HG03108 (cell line): ENCODE measurements around the gene SUN1.
"Not testable (repeated sequence)": the region's sequence is repeated elsewhere in the genome, so short reads cannot be mapped to it uniquely, and the experiment has no call there.

Source experiments
- ATAC-seq: cut with Tn5 transposase; IDR thresholded peaks from one replicate; pipeline ENCODE4 v1.9.1; 2021; ENCODE audit warnings: moderate library complexity; ENCODE audit not compliant: unreplicated experiment

The SUN1 gene

GRCh38 chr7:803243-803635 is 29.0 kb upstream of the SUN1 start:
- ATAC-seq, result no peak

GRCh38 chr7:803796-804195 is 28.5 kb upstream of the SUN1 start:
- not testable (repeated sequence) for ATAC-seq

GRCh38 chr7:805261-805660 is 27.0 kb upstream of the SUN1 start:
- ATAC-seq, result no peak

GRCh38 chr7:815284-816216 is 16.7 kb upstream of the SUN1 start:
- no peak for ATAC-seq

- ATAC-seq, result peak; percentile 81
These were observed 16.0 kb upstream of the SUN1 start for GRCh38 chr7:816300-816750.

- ATAC-seq, result peak; percentile 3
These were observed 15.3 kb upstream of the SUN1 start for GRCh38 chr7:816751-817671.

- no peak for ATAC-seq
These were observed 14.1 kb upstream of the SUN1 start for GRCh38 chr7:818031-818699.

GRCh38 chr7:820341-820740 is 11.9 kb upstream of the SUN1 start:
- ATAC-seq, result no peak

GRCh38 chr7:821688-822087 is 10.6 kb upstream of the SUN1 start:
- no peak for ATAC-seq

GRCh38 chr7:822692-823276 is 9.5 kb upstream of the SUN1 start:
- no peak for ATAC-seq

- ATAC-seq, result no peak
These were observed 8.6 kb upstream of the SUN1 start for GRCh38 chr7:823649-824048.

- no peak for ATAC-seq
These were observed 8.2 kb upstream of the SUN1 start for GRCh38 chr7:824081-824480.

- no peak for ATAC-seq
These were observed 7.6 kb upstream of the SUN1 start for GRCh38 chr7:824664-825063.

GRCh38 chr7:825386-825785 is 6.9 kb upstream of the SUN1 start:
- no peak for ATAC-seq

GRCh38 chr7:826230-826917 is 5.9 kb upstream of the SUN1 start:
- no peak for ATAC-seq

GRCh38 chr7:828793-829561 is 3.3 kb upstream of the SUN1 start:
- no peak for ATAC-seq

- ATAC-seq, result no peak
These were observed 2.2 kb upstream of the SUN1 start for GRCh38 chr7:830069-830468.

GRCh38 chr7:831596-832166 is 595 bp upstream of the SUN1 start:
- ATAC-seq, result peak; percentile 62

GRCh38 chr7:832968-833424 is 720 bp downstream of the SUN1 start:
- no peak for ATAC-seq
